ENCODE results near the gene CACNA1I.

Gene CACNA1I

GRCh38 chr22:39598017-39598965 is 27.7 kb downstream of the CACNA1I start:
- no peak for TF ChIP-seq CTCF (IDR thresholded peaks at IDR 0.05; ENCODE audit: poor library complexity, severe bottlenecking)
- Histone ChIP-seq H3K4me1 (ENCODE audit: insufficient read depth, poor library complexity, severe bottlenecking) (no peaks in the 10 kb centered on the region), H3K4me3 (ENCODE audit: severe bottlenecking) (no peak overlapping the region), H3K9me3 (ENCODE audit: severe bottlenecking) (peaks cover under 1% of the 10 kb centered on the region), H3K36me3 (ENCODE audit: low read depth) (no peaks in the 10 kb centered on the region), H3K27ac (ENCODE audit: poor library complexity, severe bottlenecking) (no peak overlapping the region), H3K27me3 (ENCODE audit: insufficient read depth, poor library complexity, severe bottlenecking) (no peaks in the 10 kb centered on the region)
- DNase-seq (ENCODE audit: low spot score), result peak; percentile 87
- peak; percentile 85 for ATAC-seq (ENCODE audit: low read depth)

DNA sequence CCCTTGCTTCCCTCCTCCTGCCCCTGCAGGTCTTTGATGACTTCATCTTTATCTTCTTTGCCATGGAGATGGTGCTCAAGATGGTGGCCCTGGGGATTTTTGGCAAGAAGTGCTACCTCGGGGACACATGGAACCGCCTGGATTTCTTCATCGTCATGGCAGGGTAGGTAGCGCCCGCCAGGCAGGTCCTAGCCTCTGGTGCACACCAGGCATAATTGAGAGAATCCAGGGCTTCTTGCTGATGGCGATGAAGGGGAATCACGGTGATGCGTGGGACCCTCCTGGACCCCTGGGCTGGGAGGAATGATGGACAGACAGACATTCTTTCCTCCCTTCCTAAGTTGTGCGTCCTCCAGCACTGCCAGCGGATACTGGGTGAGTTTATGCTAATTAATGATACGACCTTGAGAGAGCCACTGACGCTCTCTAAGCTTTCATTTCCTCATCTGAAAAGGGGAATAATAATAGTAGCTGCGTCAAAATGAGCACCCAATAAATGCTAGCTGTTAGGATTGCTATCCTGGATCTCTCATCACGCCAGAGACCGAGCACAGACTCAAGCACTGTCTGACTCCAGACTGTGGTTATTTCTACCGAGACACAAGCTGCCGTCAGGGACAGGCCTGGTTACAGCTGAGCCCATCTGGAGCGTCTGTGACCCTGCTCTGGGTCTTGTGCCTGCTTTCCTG is 30.1 kb downstream of the CACNA1I start:
- no peaks in the 10 kb centered on the region for H3K36me3 ChIP-seq (ENCODE audit: low read depth)
- no peak for TF ChIP-seq CTCF (IDR thresholded peaks at IDR 0.05; ENCODE audit: poor library complexity, severe bottlenecking)

DNA sequence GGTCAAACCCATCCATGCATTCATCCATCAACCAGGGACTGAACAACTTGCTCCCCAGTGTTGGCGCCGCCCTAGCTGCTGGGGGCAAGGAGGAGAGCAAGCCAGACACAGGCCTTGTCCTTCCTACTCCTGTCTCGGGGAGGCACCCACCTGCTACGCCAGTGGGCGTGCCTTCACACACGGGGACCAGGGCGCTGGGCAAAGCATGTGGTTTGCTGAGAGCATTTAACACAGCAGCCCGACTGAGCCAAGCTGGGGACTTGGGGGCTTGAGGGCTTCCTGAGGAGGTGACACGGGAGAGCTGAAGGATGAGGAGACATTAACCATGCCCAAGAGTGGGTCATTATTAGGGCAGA is 30.6 kb downstream of the CACNA1I start:
- Histone ChIP-seq H3K36me3 (ENCODE audit: low read depth) (no peaks in the 10 kb centered on the region), H3K4me3 (ENCODE audit: severe bottlenecking) (no peak overlapping the region), H3K9me3 (ENCODE audit: severe bottlenecking) (peaks cover 2% of the 10 kb centered on the region), H3K4me1 (ENCODE audit: insufficient read depth, poor library complexity, severe bottlenecking) (no peaks in the 10 kb centered on the region), H3K27me3 (ENCODE audit: insufficient read depth, poor library complexity, severe bottlenecking) (no peaks in the 10 kb centered on the region), H3K27ac (ENCODE audit: poor library complexity, severe bottlenecking) (no peak overlapping the region)
- ATAC-seq (ENCODE audit: low read depth) (no peak), DNase-seq (ENCODE audit: low spot score) (no peak)
- no peak for TF ChIP-seq CTCF (IDR thresholded peaks at IDR 0.05; ENCODE audit: poor library complexity, severe bottlenecking)

More for the DNA sequence above, 30.1 kb downstream of the CACNA1I start:
- no peaks in the 10 kb centered on the region for H3K27me3 ChIP-seq (ENCODE audit: insufficient read depth, poor library complexity, severe bottlenecking)
- no peaks in the 10 kb centered on the region for H3K4me1 ChIP-seq (ENCODE audit: insufficient read depth, poor library complexity, severe bottlenecking)
- ATAC-seq (ENCODE audit: low read depth) (no peak), DNase-seq (ENCODE audit: low spot score) (no peak)
- peaks cover 2% of the 10 kb centered on the region for H3K9me3 ChIP-seq (ENCODE audit: severe bottlenecking)
- no peak overlapping the region for H3K27ac ChIP-seq (ENCODE audit: poor library complexity, severe bottlenecking)
- no peak overlapping the region for H3K4me3 ChIP-seq (ENCODE audit: severe bottlenecking)

DNA sequence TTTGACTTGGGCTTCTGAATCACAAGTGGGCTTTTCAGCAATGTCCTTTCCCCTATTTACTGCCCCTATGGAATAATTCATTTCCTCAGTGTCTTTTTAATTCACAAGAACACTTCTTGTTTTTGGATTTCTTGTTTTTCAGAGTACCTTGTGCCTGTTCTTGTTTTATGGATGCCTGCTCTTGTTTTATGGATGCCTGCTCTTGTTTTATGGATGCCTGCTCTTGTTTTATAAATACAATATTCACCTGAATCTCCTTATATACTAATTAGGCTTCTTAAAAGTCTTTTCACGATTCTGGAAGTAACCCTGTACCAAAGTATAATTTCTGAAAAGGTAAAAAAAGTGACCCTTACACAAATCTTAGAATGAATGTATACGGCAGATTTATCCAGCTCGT is 32.8 kb downstream of the CACNA1I start:
- DNase-seq (ENCODE audit: low spot score), result no peak
- TF ChIP-seq CTCF (IDR thresholded peaks at IDR 0.05; ENCODE audit: poor library complexity, severe bottlenecking), result no peak
- ATAC-seq (ENCODE audit: low read depth), result no peak

More for the DNA sequence above, 32.8 kb downstream of the CACNA1I start:
- Histone ChIP-seq H3K4me1 (ENCODE audit: insufficient read depth, poor library complexity, severe bottlenecking) (no peaks in the 10 kb centered on the region), H3K27ac (ENCODE audit: poor library complexity, severe bottlenecking) (no peak overlapping the region), H3K27me3 (ENCODE audit: insufficient read depth, poor library complexity, severe bottlenecking) (no peaks in the 10 kb centered on the region), H3K4me3 (ENCODE audit: severe bottlenecking) (no peak overlapping the region), H3K9me3 (ENCODE audit: severe bottlenecking) (peaks cover 2% of the 10 kb centered on the region), H3K36me3 (ENCODE audit: low read depth) (no peaks in the 10 kb centered on the region)

Measured in RWPE2 (cell line).